ENCODE data around the gene CTNNA3. TPM values are rescaled to one million over a fixed set of nuclear protein-coding genes. Genes with fewer than 3 reads are reported as not detected.

The CTNNA3 gene
- total RNA-seq, 1 donor from 2014 or later, result 3.3 TPM

GRCh38 chr10:66466622-66467021 is 1229.4 kb downstream of the CTNNA3 start:
- H3K36me3 Mint-ChIP-seq (ENCODE audit: unreplicated experiment), result no peaks in the 10 kb centered on the region
- H3K9me3 Mint-ChIP-seq (ENCODE audit: unreplicated experiment), result no peaks in the 10 kb centered on the region
- H3K4me3 Mint-ChIP-seq (ENCODE audit: unreplicated experiment), result no peak overlapping the region
- no peak for TF ChIP-seq CTCF (IDR thresholded peaks at IDR 0.05; ENCODE audit: partially characterized antibody, unreplicated experiment)
- H3K4me1 Mint-ChIP-seq (ENCODE audit: low read depth, unreplicated experiment), result peaks cover 1% of the 10 kb centered on the region
- no peak overlapping the region for H3K27ac Mint-ChIP-seq (ENCODE audit: unreplicated experiment)
- no peak for DNase-seq
- no peaks in the 10 kb centered on the region for H3K27me3 Mint-ChIP-seq (ENCODE audit: unreplicated experiment)

GRCh38 chr10:66463611-66464010 is 1232.4 kb downstream of the CTNNA3 start:
- Mint-ChIP-seq H3K4me3 (ENCODE audit: unreplicated experiment) (no peak overlapping the region), H3K36me3 (ENCODE audit: unreplicated experiment) (no peaks in the 10 kb centered on the region), H3K27me3 (ENCODE audit: unreplicated experiment) (no peaks in the 10 kb centered on the region), H3K9me3 (ENCODE audit: unreplicated experiment) (no peaks in the 10 kb centered on the region), H3K4me1 (ENCODE audit: low read depth, unreplicated experiment) (no peaks in the 10 kb centered on the region), H3K27ac (ENCODE audit: unreplicated experiment) (no peak overlapping the region)
- TF ChIP-seq CTCF (IDR thresholded peaks at IDR 0.05; ENCODE audit: partially characterized antibody, unreplicated experiment), result no peak
- DNase-seq, result no peak

- Mint-ChIP-seq H3K4me3 (ENCODE audit: unreplicated experiment) (no peak overlapping the region), H3K27me3 (ENCODE audit: unreplicated experiment) (no peaks in the 10 kb centered on the region), H3K4me1 (ENCODE audit: low read depth, unreplicated experiment) (no peaks in the 10 kb centered on the region), H3K9me3 (ENCODE audit: unreplicated experiment) (no peaks in the 10 kb centered on the region), H3K27ac (ENCODE audit: unreplicated experiment) (no peak overlapping the region), H3K36me3 (ENCODE audit: unreplicated experiment) (no peaks in the 10 kb centered on the region)
- DNase-seq, result no peak
- TF ChIP-seq CTCF (IDR thresholded peaks at IDR 0.05; ENCODE audit: partially characterized antibody, unreplicated experiment), result no peak
Observed at GRCh38 chr10:66457629-66458028, 1238.4 kb downstream of the CTNNA3 start.

GRCh38 chr10:66455304-66455703 is 1240.7 kb downstream of the CTNNA3 start:
- no peaks in the 10 kb centered on the region for H3K27me3 Mint-ChIP-seq (ENCODE audit: unreplicated experiment)
- H3K4me1 Mint-ChIP-seq (ENCODE audit: low read depth, unreplicated experiment), result no peaks in the 10 kb centered on the region
- no peak overlapping the region for H3K4me3 Mint-ChIP-seq (ENCODE audit: unreplicated experiment)
- DNase-seq, result no peak
- no peak for TF ChIP-seq CTCF (IDR thresholded peaks at IDR 0.05; ENCODE audit: partially characterized antibody, unreplicated experiment)
- H3K9me3 Mint-ChIP-seq (ENCODE audit: unreplicated experiment), result no peaks in the 10 kb centered on the region
- H3K36me3 Mint-ChIP-seq (ENCODE audit: unreplicated experiment), result no peaks in the 10 kb centered on the region
- H3K27ac Mint-ChIP-seq (ENCODE audit: unreplicated experiment), result no peak overlapping the region

- TF ChIP-seq CTCF (IDR thresholded peaks at IDR 0.05; ENCODE audit: partially characterized antibody, unreplicated experiment), result no peak
- no peaks in the 10 kb centered on the region for H3K27me3 Mint-ChIP-seq (ENCODE audit: unreplicated experiment)
- peaks cover 3% of the 10 kb centered on the region for H3K9me3 Mint-ChIP-seq (ENCODE audit: unreplicated experiment)
- H3K4me1 Mint-ChIP-seq (ENCODE audit: low read depth, unreplicated experiment), result no peaks in the 10 kb centered on the region
- DNase-seq, result no peak
- no peak overlapping the region for H3K4me3 Mint-ChIP-seq (ENCODE audit: unreplicated experiment)
- H3K36me3 Mint-ChIP-seq (ENCODE audit: unreplicated experiment), result no peaks in the 10 kb centered on the region
- no peak overlapping the region for H3K27ac Mint-ChIP-seq (ENCODE audit: unreplicated experiment)
Observed at GRCh38 chr10:66440568-66440967, 1255.4 kb downstream of the CTNNA3 start.
